Measurements from ENCODE around the gene MYO7B.

- TF ChIP-seq POLR2A (IDR thresholded peaks at IDR 0.05) (no peak), CTCF (IDR thresholded peaks at IDR 0.05) (no peak)
These were observed 150.1 kb downstream of the MYO7B start for GRCh38 chr2:127685410-127686080.

Data from uterus (tissue), 2 donors.